Measurements from ENCODE around the gene MEIOSIN. TPM values are rescaled to one million over a fixed set of nuclear protein-coding genes. Genes with fewer than 3 reads are reported as not detected.
"Not testable (repeated sequence)": the region's sequence is repeated elsewhere in the genome, so short reads cannot be mapped to it uniquely, and the experiment has no call there.

Gene MEIOSIN
- polyA plus RNA-seq, 3 donors: not detected

GRCh38 chr19:45717131-45717982, 15.9 kb upstream of the MEIOSIN start:
- DNase-seq: peak; percentile 99

DNA sequence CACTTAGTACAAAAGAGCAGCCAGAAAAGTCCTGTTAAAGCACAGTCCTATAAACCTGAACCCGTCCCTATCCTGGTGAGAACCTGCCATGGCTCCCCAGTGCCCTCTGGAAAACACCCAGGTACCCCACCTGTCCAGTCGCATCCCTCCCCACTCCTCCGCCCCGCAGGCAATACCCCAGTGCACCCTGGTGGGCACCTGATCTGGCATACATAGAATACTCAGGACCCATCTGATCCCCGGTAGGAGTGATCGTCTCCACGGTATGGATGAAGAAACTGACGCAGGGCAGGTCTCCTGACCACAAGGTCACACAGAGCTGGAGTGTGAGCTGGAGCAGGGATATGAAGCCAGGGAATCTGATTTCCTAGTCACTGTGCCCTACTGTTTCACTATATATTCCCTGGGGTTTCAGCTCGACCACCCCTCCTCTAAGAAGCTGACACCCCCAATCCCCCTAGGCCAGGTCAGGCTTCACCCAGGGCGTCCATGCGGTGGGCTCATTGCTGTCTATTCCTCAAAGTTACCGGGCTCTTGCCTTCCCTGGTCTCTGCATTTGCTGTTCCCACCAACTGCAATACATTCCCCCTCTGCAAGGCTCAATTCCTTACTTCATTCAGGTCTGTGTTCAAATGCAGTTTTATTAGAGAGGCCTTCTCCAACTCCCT, 15.1 kb upstream of the MEIOSIN start:
- no peak for DNase-seq

DNA sequence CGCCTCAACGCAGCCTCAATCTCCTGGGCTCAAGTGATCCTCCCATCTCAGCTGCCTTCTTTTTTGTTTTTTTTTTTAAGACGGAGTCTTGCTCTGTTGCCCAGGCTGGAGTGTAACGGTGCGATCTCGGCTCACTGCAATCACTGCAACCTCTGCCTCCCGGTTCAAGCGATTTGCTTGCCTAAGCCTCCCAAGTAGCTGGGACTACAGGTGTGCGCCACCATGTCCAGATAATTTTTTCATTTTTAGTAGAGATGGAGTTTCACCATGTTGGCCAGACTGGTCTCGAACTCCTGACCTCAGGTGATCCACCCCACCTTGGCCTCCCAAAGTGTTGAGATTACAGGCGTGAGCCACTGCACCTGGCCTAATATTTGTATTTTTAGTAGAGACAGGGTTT, 13.2 kb upstream of the MEIOSIN start:
- not testable (repeated sequence) for DNase-seq

DNA sequence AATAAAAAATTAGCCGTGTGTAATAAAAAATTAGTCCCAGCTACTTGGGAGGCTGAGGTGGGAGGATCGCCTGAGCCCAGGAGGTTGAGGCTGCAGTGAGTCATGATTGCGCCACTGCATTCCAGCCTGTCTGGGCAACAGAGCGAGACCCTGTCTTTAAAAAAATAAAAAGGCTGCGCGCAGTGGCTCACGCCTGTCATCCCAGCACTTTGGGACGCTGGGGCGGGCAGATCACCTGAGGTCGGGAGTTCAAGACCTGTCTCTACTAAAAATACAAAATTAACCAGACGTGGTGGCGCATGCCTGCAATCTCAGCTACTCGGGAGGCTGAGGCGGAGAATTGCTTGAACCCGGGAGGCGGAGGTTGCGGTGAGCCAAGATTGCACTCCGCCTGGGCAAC, 4.6 kb upstream of the MEIOSIN start:
- not testable (repeated sequence) for DNase-seq

DNA sequence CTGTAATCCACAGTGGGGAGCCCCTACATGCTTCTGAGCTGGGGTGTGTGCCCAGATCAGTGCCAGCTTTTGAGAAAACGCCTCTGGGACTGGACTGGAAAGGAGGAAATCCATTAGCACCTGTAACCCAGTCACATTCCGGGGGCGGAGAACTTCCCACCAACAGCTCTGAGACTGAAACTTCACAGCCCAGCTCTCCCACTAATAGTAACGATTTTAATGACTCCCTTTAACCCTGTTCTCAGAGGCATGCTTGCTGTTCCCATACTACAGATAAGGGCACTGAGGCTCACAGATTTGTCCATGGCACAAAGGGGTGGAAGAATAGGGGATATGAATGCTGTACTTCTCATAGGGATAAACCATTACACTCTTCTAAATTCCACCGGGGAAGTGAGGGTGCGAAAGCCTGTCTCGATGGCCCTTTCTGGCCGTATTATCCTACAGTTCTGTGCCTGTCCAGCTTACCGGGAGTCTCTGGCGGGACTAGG, 3.4 kb upstream of the MEIOSIN start:
- DNase-seq: peak; percentile 15

- peak; percentile 99 for DNase-seq
Measured at GRCh38 chr19:45730368-45731288, 2.6 kb upstream of the MEIOSIN start, which contains the start of gene FBXO46. TSS of gene FBXO46 (minus strand) at chr19:45730896. CDS start at chr19:45713495, 17,401 bp downstream.

DNA sequence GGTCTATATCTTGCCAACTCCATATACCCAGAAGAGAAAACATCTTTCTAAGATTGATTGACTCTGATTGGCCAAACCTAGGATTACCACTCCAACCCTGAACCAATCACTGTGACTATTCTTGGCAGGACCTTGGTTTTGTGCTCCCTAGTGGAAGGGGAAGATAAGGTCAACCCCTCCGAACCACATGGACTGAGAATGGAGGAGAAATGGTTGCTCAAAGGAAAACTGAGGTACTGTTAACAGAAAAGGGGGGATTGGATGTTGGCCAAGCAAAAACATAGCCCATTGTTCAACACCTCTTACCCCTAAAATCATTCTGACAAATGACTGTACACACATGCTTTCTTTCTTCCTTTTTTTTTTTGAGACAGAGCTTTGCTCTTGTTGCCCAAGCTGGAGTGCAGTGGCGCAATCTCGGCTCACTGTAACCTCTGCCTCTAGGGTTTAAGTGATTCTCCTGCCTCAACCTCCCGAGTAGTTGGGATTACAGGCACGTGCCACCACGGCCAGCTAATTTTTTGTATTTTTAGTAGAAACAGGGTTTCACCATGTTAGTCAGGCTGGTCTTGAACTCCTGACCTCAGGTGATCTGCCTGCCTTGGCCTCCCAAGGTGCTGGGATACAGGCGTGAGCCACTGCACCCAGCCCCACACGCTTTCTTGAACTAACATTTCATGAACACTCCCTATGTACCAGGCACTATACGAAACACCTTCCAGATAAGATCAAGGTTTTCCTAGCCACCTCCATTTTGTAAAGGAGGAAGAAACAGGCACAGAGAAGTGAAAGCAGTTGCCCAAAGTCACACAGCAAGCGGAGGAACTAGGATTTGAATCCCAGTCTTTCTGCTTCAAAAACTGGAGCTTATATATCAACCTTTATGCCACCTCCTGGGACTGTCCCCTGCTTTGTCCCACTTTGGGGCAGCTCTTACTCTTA, 6.5 kb downstream of the MEIOSIN start:
- DNase-seq: no peak

GRCh38 chr19:45742969-45743368, 9.7 kb downstream of the MEIOSIN start:
- DNase-seq: no peak

DNA sequence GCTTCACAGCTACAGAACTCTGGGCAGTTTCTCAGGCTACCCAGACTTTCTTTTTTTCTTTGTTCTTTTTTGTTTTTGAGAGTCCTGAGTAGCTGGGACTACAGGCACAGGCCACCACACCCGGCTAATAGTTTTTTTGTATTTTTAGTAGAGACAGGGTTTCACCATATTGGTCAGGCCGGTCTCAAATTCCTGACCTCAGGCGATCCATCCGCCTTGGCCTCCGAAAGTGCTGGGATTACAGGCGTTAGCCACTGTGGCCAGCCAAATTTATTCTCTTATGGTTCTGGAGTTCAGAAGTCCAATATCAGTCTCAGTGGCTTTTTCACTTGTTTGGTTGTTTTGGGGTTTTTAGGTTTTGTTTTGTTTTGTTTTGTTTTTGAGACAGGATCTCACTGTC, 12.4 kb downstream of the MEIOSIN start:
- DNase-seq: no peak

DNA sequence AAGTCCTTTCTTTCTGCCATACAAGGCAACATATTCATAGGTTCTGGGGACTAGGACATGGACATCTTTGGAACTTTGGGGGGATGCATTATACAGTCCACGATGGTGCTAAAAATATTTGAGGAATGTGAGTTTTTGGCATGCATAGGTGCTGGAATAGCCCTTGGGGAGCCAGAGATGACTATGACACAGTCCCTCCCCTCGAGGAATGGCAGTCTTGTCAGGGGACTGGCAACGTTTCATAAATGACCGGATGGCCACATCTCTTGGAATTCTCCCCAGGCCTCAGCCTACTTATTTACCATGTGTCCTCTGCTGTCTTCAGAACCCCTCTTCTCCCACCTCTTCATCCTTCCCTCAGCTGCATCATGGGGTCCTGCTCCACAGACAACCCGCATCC, 13.6 kb downstream of the MEIOSIN start:
- DNase-seq: no peak

DNA sequence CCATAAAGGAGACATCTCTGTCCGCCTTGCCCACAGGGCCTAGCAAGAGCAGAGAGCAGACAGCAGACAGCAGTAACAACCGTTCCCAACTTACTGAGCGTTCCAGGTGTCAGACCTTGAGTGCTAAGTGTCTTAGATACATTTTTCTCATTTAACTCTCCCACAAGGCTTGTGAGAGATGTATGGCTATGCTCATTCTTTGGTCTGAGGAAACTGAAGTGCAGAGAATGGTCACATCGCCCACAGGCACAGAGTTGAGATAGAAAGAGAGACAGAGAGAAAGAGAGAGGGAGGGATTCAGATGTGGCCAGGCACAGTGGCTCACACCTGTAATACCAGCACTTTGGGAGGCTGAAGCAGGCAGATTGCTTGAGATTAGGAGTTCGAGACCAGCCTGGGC, 14.3 kb downstream of the MEIOSIN start:
- DNase-seq: no peak

GRCh38 chr19:45751483-45751882, 18.2 kb downstream of the MEIOSIN start:
- not testable (repeated sequence) for DNase-seq

- no peak for DNase-seq
Measured at GRCh38 chr19:45752639-45753038, 19.4 kb downstream of the MEIOSIN start.

- DNase-seq: no peak
Measured at GRCh38 chr19:45753548-45753947, 20.3 kb downstream of the MEIOSIN start.

DNA sequence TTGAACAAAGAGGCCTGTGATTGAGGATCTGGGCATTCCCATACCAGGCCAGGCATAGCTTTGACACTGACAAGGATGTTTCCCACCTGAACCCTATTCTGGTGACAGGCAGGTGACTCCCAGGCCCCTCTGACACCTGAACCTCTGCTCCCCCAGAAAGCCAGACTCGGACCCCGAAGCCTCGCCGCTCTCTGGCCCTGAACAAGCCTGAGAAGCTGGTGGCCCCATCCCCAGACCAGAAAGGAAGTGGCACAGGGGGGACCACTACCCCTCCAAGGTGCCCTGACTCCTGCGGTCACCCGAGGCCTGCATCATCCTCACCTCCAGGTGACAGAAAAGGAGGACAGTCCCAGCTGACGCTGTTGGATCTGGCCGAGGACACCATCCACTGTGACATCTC, 21.1 kb downstream of the MEIOSIN start:
- DNase-seq: no peak

GRCh38 chr19:45757695-45758094, 24.5 kb downstream of the MEIOSIN start:
- DNase-seq: no peak

DNA sequence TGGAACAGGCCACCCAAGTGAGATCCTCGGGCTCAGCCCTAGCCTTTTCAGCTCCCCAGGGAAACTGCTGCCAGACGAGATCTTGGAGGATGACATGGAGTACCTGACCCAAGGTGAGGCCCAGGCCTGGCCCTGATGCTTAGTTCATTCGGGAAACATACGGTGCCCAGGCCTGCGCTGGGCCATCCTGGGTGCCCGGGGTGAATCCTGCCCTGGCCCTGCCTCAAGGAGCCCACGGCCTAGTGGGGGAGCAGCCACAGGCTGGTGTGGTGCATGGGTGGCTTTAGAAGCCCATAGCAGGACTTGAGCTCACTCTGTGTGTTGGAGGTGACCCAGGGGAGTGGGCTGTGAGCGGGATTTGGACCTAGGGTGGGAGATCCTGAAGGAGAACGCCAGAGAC, 25.7 kb downstream of the MEIOSIN start:
- no peak for DNase-seq

DNA sequence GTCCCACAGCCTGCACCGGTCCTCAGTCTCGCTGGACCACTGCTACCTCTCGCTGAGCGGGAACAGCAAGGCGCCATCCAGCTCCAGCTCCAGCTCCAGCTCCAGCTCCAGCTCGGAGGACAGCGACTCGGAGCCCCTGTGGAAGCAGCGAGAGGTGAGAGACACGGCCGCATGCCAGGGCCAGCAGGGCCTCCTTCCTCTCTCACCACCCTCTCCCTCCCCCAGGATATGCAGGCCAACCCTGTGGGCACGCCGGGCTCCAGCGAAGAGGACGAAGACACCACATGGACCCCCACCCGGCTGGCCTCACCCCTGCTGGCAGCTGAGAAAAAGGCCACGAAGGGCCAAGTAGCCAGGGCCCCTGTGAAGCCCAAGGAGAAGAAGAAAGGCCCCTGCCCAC, 28.5 kb downstream of the MEIOSIN start:
- DNase-seq: no peak

DNA sequence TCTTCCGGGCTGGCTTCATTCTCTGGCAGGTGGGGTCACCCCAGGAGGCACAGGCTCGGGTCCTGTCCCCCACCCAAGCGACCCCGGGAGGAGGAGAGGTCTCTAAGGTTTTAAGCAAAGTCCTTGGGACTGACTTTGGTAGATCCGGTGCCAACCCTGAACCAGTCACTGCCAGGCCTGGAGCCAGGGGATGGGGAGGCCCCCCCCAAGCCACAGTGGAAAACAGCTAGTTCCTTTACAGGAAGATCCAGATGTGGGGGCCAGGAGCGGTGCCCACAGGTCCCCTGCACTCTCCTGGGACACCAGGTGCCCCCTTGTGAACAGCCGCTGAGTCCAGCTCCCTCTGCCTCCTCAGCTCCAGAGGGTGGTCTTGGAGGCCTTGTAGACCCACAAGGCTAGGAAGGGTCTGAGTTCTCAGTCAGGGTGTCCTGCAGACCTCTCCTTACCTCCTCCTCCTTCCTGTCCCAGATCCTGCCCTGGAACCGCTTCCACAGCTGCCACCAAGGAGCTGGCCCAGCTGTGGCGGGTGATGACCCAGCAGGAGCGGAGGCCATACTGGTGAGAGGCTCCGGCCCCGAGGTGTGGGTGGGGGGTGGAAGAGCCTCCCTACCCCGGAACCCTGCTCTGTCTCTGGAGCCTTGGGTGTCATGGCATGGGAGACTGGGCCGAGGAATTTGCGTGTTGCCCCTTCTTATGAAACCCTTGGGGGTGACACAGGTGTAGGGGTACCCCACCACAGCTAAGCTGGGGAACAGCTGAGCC, 29.8 kb downstream of the MEIOSIN start:
- no peak for DNase-seq

DNA sequence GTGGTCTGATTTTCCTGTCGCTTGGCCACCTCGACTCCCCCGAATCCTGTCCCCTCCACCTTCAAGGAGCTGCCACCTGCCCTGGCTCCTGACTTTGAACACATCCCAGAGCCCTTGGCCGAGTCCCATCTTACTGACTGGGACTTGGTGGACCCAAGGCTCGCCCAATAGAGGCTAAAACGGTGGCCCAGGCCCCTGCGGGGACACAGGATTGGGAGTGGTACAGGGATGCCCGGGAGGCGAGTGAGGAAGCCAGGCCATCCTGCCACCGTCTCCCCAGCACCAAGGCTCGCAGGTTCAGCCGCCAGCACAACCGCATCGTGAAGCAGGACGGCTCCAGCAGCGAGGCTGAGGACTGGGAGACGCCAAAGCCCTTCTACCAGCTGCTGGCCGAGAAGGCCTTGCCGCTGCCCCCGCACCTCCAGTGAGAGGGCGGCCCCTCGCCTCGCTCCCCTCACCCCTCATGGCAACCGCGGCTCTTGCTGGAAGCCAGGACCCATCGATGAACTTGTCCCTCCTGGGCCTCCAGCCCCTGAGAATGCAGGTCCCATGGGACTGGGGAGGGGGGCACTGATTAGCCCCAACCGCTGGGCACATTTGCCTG, 30.6 kb downstream of the MEIOSIN start:
- DNase-seq: no peak
